CD14-positive monocyte (primary cell): ENCODE measurements around the gene ZRSR2. TPM values are rescaled to one million over a fixed set of nuclear protein-coding genes. Genes with fewer than 3 reads are reported as not detected.
A peak's percentile ranks its signal among the peaks of the same experiment; 100 is the strongest.

Experiments used
- DNase-seq, 3 donors: peaks; one replicate each; pipeline ENCODE4 v3.0.0-alpha.2; 2011 to 2022
- H2AFZ ChIP-seq: 2 replicates; pipeline ENCODE4 v1.6.0; 2012; ENCODE audit warnings: mild to moderate bottlenecking, low read depth, low read length, inconsistent platforms; ENCODE audit not compliant: insufficient read depth, poor library complexity, severe bottlenecking
- H3K27ac ChIP-seq, 2 donors: 1 replicate in 1 of 2; 2 replicates in 1 of 2; pipeline ENCODE4 v1.5.1; 2012 to 2013; ENCODE audit warnings: low read length in 2 of 2, control low read depth in 1 of 2, inconsistent platforms in 1 of 2, low read depth in 1 of 2, mild to moderate bottlenecking in 1 of 2
- H3K27me3 ChIP-seq, 2 donors: one replicate each; pipeline versions ENCODE4 v1.6.0 to v1.6.1; 2011 to 2013; ENCODE audit warnings: low read length in 2 of 2; ENCODE audit not compliant: control insufficient read depth in 2 of 2, insufficient read depth in 2 of 2
- H3K36me3 ChIP-seq, 2 donors: replicated peaks in 1 of 2; 1 replicate in 1 of 2; 2 replicates in 1 of 2; pipeline versions ENCODE4 v1.5.1 to v1.6.1; 2012 to 2013; ENCODE audit warnings: low read length in 2 of 2, control low read depth in 1 of 2, inconsistent platforms in 1 of 2, mild to moderate bottlenecking in 1 of 2; ENCODE audit not compliant: insufficient read depth in 2 of 2, control insufficient read depth in 1 of 2
- H3K4me1 ChIP-seq, 2 donors: 1 replicate in 1 of 2; 2 replicates in 1 of 2; pipeline versions ENCODE4 v1.5.1 to v1.6.1; 2012 to 2013; ENCODE audit warnings: low read length in 2 of 2, control low read depth in 1 of 2, inconsistent platforms in 1 of 2, mild to moderate bottlenecking in 1 of 2, moderate library complexity in 1 of 2; ENCODE audit not compliant: insufficient read depth in 2 of 2, control insufficient read depth in 1 of 2
- H3K4me2 ChIP-seq: replicated peaks from 2 replicates; pipeline ENCODE3; 2012; ENCODE audit warnings: low read length, moderate library complexity, mild to moderate bottlenecking; ENCODE audit not compliant: poor library complexity, severe bottlenecking; ENCODE audit errors: extremely low read depth
- H3K4me3 ChIP-seq, 3 experiments: fragments of 200-600 bp in 1 of 3; sonication (generic) in 1 of 3; replicated peaks in 1 of 3; 1 replicate in 2 of 3; 2 replicates in 1 of 3; pipeline ENCODE4 v1.5.1; 2011 to 2013; ENCODE audit warnings: low read length in 3 of 3, mild to moderate bottlenecking in 3 of 3, control low read depth in 2 of 3, low read depth in 2 of 3, inconsistent platforms in 1 of 3, moderate library complexity in 1 of 3
- H3K79me2 ChIP-seq: 2 replicates; pipeline ENCODE4 v1.6.0; 2012; ENCODE audit warnings: mild to moderate bottlenecking, control low read depth, inconsistent platforms, low read length, moderate library complexity; ENCODE audit not compliant: insufficient read depth
- H3K9ac ChIP-seq: 2 replicates; pipeline ENCODE4 v1.6.0; 2017; ENCODE audit warnings: low read length, mild to moderate bottlenecking; ENCODE audit not compliant: insufficient read depth, poor library complexity, severe bottlenecking
- H3K9me3 ChIP-seq, 2 donors: replicated peaks in 1 of 2; 1 replicate in 1 of 2; 2 replicates in 1 of 2; pipeline versions ENCODE4 v1.5.1 to v1.6.1; 2012 to 2013; ENCODE audit warnings: low read length in 2 of 2, control low read depth in 1 of 2; ENCODE audit not compliant: control insufficient read depth in 1 of 2, insufficient read depth in 1 of 2
- H4K20me1 ChIP-seq: 2 replicates; pipeline ENCODE4 v1.6.0; 2012; ENCODE audit warnings: mild to moderate bottlenecking, low read length, control low read depth, moderate library complexity; ENCODE audit not compliant: insufficient read depth
- H3K27ac Mint-ChIP-seq, 7 donors: one replicate each; pipeline ENCODE4 v1.8.0; 2020; ENCODE audit warnings: mild to moderate bottlenecking in 7 of 7, mixed read lengths in 7 of 7, moderate library complexity in 6 of 7, inconsistent platforms in 2 of 7
- H3K27me3 Mint-ChIP-seq, 3 donors: one replicate each; pipeline ENCODE4 v1.8.0; 2021 to 2022; ENCODE audit warnings: low read depth in 3 of 3, mild to moderate bottlenecking in 3 of 3, mixed read lengths in 3 of 3, moderate library complexity in 3 of 3, inconsistent platforms in 1 of 3
- H3K36me3 Mint-ChIP-seq, 2 donors: one replicate each; pipeline ENCODE4 v1.8.0; 2020; ENCODE audit warnings: mixed read lengths in 2 of 2, inconsistent platforms in 1 of 2, mild to moderate bottlenecking in 1 of 2
- H3K4me1 Mint-ChIP-seq: one replicate; pipeline ENCODE4 v1.8.0; 2020; ENCODE audit warnings: mild to moderate bottlenecking, mixed read lengths
- H3K4me3 Mint-ChIP-seq, 2 donors: one replicate each; pipeline ENCODE4 v1.8.0; 2020; ENCODE audit warnings: mild to moderate bottlenecking in 2 of 2, mixed read lengths in 2 of 2, moderate library complexity in 1 of 2
- H3K9me3 Mint-ChIP-seq, 7 donors: one replicate each; pipeline ENCODE4 v1.8.0; 2020 to 2022; ENCODE audit warnings: mixed read lengths in 7 of 7, mild to moderate bottlenecking in 6 of 7, moderate library complexity in 6 of 7, inconsistent platforms in 2 of 7
- CTCF ChIP-seq: fragments of 200-600 bp; IDR thresholded peaks from one replicate; pipeline ENCODE4 v1.8.0; 2022; ENCODE audit warnings: antibody characterized with exemption, mild to moderate bottlenecking
- WGBS: methylation state at CpG from one replicate; pipeline ENCODE4 v1.1.5; 2013; ENCODE audit warnings: missing lambda C conversion rate; ENCODE audit not compliant: insufficient coverage; 5-methylcytosine and 5-hydroxymethylcytosine counted together
- intact Hi-C, 2 donors: fragments of 100-400 bp; cut with micrococcal nuclease; formaldehyde crosslinking; loops; one replicate each; pipeline versions ENCODE4 v1.15.0 to v1.15.1; 2023
- polyA plus RNA-seq, 3 donors: library from polyadenylated mRNA; depleted of rRNA in 1 of 3; unstranded in 2 of 3; stranded (reverse) in 1 of 3; fragments of 300-500 nt in 2 of 3; fragments of >200 nt in 1 of 3; fragmentation: Illumina TruSeq in 2 of 3; gene quantifications; 1 replicate in 2 of 3; 2 replicates in 1 of 3; pipeline ENCODE4 v1.2.3, GENCODE V29; 2012 to 2021

ZRSR2 gene
- polyA plus RNA-seq, 3 donors = 9.3 to 32.1 (median 11.2) TPM

GRCh38 chrX:15815779-15816437, 25.6 kb downstream of the ZRSR2 start:
- Mint-ChIP-seq H3K36me3 (peaks cover 49 to 85% of the 10 kb centered on the region in 2 donors), H3K9me3 (no peaks in the 10 kb centered on the region), H3K27me3 (peaks cover 0 to 9% (median 0%) of the 10 kb centered on the region in 3 donors), H3K4me3 (no peak overlapping the region), H3K4me1 (peaks cover 12% of the 10 kb centered on the region), H3K27ac (peak overlapping the region in 3 of 7 donors; percentile 0 to 74 (median 57))
- H3K4me1 ChIP-seq = peaks cover 5 to 12% of the 10 kb centered on the region in 2 donors
- DNase-seq = peak; percentile 16 to 40 (median 17)
- H3K36me3 ChIP-seq = peaks cover 75 to 99% of the 10 kb centered on the region in 2 donors
- H3K9ac ChIP-seq = no peak overlapping the region
- H3K27ac ChIP-seq = peak overlapping the region in 1 of 2 donors; percentile 59
- H3K79me2 ChIP-seq = peaks cover 6% of the 10 kb centered on the region
- H2AFZ ChIP-seq = no peak overlapping the region
- H4K20me1 ChIP-seq = peaks cover 27% of the 10 kb centered on the region
- H3K4me3 ChIP-seq = no peak overlapping the region
- H3K27me3 ChIP-seq = no peaks in the 10 kb centered on the region
- TF ChIP-seq CTCF = peak; percentile 30
- 0% methylated on average over 1 of the region's 10 CpGs for WGBS
- no peaks in the 10 kb centered on the region for H3K9me3 ChIP-seq
- intact Hi-C loops = no loop called here
- H3K4me2 ChIP-seq = no peak overlapping the region

GRCh38 chrX:15816438-15816809, 26.1 kb downstream of the ZRSR2 start:
- peaks cover 49 to 85% of the 10 kb centered on the region in 2 donors for H3K36me3 Mint-ChIP-seq
- H3K36me3 ChIP-seq = peaks cover 72 to 99% of the 10 kb centered on the region in 2 donors
- H3K27me3 ChIP-seq = no peaks in the 10 kb centered on the region
- H3K27ac ChIP-seq = peak overlapping the region in 1 of 2 donors; percentile 59
- peaks cover 12% of the 10 kb centered on the region for H3K4me1 Mint-ChIP-seq
- H3K9me3 Mint-ChIP-seq = no peaks in the 10 kb centered on the region
- no peak overlapping the region for H3K27ac Mint-ChIP-seq
- H3K27me3 Mint-ChIP-seq = peaks cover 0 to 8% (median 0%) of the 10 kb centered on the region in 3 donors
- no peak overlapping the region for H3K4me3 Mint-ChIP-seq
- H3K9me3 ChIP-seq = no peaks in the 10 kb centered on the region
- TF ChIP-seq CTCF = no peak
- no CpG with 5 or more reads among the region's 1 CpG for WGBS
- H4K20me1 ChIP-seq = peaks cover 30% of the 10 kb centered on the region
- peaks cover 6% of the 10 kb centered on the region for H3K79me2 ChIP-seq
- no peak overlapping the region for H2AFZ ChIP-seq
- no peak overlapping the region for H3K4me2 ChIP-seq
- H3K9ac ChIP-seq = no peak overlapping the region
- intact Hi-C loops = no loop called here
- no peak for DNase-seq
- peaks cover 5 to 12% of the 10 kb centered on the region in 2 donors for H3K4me1 ChIP-seq
- no peak overlapping the region for H3K4me3 ChIP-seq
